Activated CD4-positive, alpha-beta T cell treated with anti-CD3 and anti-CD28 coated beads for 1 hour (primary cell): ENCODE results near the gene IRF2BPL.

Experiments
- DNase-seq: peaks from one replicate; pipeline ENCODE4 v3.0.0-alpha.2; 2020

Gene IRF2BPL

DNA sequence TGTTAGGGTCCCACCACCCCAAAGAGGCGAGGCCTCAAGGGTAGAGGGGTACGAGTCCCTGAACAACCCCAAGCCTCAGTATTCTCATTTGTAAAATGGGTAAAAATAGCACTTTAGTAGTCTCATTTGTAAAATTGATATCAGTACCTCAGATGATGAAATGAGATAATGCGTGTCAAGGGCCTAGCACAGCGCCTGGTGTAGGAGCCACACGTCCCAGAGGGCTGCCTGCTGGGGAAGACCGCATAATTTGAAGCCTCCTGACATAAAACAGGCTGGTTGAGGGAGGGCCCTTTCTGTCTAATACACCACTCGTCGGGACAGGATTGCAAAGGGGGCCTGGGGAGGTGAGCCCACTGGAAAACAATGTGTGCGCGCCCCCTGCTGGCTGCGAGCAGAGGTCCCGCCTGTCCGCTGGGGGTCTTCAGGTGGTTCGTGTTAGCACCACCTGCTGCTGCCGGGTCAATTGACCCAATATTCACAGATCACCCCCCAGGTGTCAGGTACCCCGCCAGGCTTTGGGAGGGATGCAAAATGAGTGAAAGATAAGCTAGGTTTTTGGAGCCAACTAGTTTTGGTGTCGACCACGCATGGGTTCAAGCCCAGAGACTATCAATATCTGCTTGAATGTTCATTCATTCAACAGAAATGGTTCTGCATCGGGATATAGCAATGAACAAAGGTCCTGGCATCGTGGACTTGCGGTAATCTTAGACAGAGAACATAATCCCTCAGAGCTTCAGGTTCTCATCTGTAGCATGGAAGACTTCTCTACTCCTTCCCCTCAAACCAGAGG, 24.7 kb upstream of the IRF2BPL start:
- DNase-seq, result peak; percentile 73

DNA sequence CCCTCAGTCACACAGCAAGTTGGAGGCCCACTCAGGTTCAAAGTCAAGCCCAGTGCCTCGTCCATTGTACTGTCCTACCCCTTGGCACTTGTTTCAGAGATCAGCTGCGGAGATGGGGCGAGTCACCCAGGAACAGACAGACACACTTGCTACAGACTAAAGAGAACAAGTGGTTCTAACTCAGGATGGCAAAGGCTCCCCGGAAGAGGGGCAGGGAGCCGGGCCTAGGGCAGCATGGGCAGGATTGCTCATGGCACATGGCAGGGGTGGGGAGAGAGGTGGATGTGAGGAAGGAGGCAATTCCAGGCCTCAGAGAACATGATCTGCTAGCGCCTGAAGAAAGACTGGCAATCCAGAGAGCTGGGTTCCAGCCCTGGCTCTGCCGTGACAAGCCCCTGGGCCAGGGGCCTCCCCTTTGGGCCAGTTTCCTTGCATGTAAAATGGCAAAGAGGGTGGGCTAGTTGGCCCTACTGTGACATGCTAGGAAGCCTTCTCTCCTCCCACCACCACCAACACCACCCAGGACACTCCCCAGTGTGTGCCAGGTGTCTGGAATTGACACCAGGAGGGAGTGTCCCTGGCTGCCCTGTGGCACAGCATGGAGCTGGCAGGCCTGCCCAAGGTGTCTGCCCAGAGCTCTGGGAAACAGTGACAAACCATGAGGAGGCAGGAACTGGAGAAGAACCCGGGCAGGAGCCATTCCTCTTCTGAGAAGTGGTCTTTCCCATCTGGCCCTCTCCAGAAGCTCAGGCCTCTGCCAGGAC, 24.0 kb upstream of the IRF2BPL start:
- no peak for DNase-seq

DNA sequence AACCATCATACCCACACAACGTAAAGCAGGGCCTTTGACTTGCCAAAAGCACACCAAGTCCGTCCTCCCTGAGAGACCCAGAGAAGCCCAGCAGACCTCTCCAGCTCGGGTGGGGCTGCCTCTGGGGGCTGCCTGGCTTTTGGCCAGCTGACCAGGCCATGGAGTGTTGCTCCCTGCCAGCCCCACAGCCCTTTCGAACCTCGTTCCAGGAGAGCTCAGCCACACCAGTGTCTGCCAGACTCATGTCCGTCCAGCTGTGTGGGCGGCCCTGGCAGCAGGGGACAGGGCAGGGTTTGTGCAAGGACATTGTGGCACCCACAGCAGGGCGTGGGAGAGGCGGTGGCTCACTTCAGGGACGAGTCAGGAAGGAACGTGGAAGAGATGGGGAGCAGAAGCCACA, 22.6 kb upstream of the IRF2BPL start:
- no peak for DNase-seq

DNA sequence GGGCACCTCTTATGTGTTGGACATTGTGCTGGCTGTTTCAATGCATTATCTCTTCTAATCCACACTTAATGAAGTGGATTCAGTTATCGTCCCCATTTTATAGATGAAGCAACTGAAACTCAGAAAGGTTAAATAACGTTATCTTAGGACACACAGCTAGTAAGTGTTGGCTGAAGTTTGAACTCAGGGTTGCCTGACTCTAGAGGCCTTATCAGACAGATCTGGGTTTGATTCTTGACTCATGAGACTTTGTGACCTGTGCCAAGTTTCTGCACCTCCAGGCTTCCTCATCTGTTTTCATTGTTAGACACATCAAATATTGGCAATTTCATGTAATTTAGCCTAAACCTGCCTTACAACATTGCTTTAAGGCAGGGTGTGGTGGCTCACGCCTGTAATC, 18.2 kb upstream of the IRF2BPL start:
- no peak for DNase-seq

DNA sequence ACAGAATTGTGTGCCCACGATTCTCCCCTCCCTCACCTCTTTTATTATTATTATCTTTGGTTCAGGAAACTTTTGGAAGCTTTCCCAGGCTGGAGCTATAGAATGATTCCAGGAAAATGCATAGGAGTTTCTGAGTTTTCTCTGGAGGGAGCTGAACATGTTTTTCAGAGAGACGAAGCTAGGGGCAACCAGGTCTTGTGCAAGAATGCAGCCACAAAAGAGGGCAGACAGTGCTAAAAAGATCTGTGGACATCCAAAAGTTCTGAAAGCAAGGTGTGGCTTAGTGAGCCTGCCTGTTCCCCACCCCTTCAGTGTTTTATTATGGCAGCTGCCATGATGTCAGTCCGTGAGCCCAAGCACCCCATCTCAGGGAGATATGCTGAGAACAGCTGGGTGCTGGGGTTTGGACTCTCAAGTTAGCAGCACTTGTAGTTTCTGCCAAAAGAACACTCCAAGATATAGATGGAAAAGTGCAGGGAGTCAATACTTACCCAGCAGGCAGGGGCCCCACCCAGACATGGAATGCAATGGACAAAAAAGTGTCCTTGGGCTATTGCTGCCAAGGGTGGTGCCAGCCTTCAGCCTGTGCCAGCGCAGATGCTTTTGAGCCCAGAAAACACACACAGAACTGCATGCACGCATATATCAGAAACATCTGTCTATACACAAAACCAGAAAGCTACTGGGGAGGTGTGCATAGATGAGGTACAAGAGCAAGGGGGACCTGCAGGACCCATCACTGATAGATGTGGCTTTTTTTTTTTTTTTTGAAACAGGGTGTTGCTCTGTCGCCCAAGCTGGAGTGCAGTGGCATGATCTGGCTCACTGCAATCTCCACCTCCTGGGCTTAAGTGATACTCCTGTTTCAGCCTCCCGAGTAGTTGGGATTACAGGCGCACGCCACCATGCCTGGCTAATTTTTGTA, 17.0 kb upstream of the IRF2BPL start:
- no peak for DNase-seq

DNA sequence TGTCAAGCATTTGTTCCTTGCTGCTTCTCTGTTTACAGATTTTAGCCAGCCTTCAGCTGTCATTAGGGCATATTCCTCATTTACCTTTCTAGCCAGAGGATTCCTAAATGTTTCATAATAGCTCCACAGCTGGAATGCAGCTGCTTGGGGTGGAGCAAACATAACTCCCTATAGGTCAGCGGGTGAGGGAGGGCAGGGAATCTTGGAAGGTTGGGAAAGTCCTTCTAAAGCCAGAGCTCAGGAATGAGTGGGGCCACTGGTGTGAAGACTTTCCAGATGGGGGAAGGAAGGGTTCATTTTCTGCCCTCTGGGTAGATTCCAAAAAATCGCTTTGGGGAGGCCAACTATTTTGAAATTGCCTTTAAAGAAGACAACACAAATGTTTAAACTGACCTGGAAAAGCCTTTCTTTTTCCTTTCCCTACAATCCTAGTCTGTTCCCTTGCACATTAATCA, 16.3 kb upstream of the IRF2BPL start:
- no peak for DNase-seq

DNA sequence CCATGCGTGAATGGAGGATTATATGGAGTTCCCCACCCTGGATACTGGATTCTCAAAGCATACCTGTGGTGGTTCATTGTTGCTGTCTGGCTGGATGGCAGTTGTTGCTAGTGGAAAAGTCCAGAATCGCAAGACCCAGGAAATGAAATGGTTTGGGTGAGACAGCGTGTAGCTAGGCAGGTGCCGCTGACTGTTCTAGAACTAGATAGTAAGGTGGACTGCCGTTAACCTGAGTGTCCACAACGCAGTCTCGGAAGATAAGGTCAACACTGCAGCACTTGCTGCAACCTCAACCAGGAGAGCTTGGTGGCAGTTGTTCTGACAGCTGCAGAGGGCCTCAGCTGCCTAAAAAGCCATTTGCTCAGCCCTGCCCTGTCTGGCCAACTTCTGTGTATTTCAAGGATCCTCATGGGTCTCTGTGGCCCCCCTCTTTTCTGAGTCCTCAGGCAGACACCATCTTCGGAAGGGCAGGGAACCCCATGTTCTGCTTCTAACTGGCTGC, 15.5 kb upstream of the IRF2BPL start:
- DNase-seq, result no peak

DNA sequence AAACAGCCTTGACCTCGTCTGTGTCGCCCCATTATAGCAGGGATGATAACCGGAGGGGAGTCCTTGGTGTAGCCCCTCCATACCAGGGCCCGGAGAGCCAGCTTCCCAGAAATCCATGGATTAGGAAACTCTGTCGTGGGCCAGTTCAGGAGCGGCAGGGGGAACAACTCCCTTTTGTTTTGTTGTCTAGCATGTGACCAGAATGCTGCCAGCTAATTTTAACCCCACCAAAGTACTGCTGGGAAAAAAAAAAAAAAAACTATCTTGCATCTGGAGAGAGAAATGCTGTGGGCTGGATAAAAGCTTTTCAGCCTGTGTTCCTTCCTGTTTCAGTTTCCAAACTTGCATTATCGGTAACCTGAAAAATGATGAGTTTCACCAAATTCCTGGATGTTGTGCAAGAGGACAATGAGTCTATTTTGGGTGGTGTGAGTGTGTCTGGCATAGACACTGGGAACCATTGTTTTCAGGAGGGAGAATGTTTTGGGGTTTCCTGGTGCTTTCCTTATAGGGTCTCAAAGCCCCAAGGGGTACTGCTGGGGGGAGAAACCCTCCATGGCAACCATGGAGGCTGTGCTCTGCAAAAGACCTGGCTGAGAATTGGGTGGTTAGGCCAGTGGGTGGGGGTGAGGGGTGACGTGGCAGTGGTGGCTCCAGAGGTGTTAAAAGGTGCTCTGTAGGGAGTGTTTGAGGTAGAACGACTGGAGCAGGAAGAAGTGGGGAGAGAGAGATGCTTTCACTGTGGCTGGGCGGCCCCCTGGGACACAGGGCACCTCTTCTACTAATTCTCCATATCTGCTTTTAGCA, 14.9 kb upstream of the IRF2BPL start:
- DNase-seq, result no peak

DNA sequence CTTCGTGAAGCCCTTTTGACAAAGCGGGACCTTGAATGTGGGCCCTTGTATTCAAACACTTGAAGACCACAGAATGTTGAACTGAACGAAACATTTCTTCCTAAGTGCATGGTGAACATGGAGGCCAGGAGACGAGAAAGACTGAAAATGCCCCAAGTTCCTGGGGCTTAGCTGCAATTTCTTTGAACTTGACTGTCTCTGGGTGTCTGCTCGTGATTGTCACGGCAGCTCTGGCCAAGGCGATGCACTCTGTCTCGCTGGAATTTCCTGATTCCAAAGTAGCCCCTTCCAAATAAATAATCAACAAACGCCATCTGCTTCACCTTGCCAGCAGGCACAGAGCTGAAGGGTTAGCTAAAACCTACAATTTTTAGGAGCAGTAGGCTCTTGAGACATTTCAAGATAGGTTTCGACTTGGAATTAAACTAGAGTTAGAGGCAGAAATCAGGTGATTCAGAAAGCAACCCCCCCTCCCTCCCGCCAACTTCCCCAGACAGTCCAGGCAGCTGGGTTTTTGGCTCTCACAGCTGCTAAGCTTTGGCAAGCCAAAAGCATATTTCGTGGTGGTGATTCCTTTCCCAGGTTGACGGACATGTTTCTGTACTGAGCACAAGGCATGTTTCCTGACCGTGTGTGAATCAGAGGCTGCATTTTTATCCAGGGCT, 13.5 kb upstream of the IRF2BPL start:
- no peak for DNase-seq

DNA sequence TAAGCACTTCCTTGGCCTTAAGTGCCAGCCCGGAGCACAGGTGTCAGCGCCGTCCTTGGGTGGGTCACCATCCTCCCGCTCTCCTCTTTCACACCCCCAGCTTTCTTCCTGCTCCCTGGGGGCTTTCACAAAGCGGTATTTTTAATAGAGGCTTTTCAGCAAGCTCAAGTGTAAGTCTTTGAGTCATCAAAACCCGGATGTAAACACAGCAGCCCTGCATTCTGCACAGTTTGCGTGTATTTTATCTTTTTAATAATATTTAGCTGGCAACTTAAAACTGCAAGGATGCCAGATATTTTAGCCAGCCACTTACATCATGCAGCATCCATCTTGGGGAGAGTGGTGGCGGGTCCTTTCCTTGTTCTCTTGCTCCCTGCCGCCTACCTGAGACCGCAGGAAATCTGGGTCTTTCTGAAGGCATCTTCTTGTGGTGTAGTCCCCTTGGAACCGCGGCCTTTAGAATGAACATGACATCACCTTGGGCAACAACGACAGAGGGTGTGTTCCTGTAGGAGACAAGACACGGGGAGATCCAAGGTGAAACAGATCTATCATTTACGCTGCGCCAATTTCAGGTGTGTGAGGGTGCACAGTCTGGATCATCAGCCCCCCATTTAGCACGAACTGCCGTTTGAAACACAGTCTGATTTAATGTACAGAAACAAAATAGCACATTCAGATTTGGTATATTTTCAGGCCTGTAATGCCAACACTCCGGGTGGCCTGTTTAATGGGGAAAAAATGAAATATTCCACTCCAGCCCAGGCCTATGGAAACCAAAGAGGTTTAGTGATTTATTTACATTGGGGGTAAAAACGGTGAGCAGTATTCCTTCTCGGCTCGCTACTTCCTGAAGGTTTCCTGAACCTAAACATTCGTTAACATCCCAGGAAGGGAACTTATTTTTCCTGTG, 12.5 kb upstream of the IRF2BPL start:
- no peak for DNase-seq

DNA sequence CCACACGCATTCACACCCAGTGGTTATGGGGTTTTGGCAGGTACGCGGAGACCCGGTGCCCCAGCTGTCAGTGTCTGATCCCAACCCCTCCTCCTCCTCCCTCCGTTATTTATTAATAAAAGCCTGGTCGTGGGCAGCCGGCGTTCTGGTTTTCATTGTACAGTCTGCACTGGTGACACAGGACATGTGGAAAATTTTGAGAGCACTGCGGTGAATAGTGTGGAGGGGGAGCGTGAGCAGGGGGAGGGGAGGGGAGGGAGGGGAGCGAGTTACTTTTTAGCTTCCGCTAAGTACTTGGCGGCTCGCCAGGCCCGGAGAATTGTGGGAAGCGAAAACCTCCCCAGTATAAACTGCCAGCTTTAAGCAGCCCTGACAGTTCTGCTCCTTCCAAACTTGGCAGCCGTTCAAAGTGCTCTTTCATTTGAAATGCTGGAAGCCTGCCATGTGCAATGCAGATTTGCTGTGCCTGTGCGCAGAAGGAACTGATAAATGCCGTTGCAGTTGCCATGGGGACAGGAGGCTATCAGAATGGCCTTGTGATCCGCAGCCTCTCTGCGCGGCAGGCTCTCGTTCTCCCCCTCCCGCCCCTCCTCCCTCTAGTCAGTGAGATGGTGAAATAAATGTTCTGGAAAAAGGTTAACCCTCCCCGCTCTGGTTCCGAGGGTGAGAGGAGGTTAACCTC, 11.7 kb upstream of the IRF2BPL start:
- peak; percentile 97 for DNase-seq

DNA sequence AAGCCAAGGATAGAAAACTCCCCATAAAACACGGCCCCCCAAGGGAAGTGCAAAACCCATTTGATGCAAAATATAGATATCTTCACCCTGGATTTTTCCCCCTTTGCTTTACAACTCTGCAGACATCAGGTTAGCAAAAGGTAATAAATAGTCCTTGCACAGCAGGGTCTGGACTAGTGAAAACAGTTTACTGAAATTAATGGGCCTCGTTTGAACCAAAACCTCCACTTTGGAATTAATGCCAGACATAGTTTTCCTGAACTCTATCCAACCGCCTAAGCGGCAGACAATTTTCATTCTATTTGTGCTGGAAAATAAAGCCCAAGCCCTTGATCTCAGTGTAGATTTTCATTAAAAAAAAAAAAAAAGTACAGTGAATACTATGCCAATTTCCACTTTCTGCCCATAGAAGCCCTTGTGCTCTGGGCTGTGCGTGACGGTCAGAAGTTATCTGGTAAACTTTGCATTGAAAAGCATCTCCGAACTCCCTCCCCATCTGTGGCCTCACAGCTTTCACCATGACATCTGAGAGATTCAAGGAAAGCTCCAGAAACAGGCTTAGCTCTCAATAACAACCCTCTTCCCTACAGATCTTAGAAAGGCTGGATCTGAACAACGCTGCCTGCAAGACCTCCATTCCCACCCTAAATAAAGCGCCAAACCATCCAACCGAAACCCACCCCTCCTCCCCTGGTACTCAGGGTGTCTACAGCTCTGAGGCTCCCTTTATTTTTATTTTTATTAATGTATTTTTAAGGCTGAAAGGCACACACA, 11.0 kb upstream of the IRF2BPL start:
- no peak for DNase-seq

DNA sequence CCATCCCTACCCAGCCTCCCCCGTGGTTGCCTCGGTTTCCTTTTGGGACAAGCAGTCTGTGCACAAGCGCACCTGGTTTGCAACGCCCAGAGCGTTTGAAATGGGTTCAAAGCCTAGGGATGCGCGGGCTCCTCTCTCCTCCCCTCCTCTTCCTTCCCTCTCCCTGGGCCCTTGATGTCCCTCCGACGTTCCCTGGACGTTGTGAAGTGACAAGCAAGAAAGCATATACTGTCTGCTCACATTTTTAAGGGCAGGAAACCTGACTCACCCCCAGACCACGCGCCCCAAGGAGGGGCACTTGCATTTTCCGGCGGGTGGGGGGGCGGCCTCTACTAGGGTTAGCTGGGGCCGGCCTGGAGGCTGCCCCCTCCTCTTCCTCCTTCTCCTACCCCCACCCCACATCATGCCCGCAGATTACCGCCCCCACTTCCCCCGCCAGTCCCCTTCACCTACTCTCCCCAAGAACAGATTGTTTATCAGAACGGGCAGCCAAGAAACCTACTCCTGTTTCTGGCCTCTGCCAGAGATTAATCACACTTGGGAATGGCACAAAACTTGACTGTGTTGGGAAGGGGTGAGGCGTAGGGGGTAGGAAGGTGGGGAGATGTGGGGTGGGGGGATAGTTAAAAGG, 9.5 kb upstream of the IRF2BPL start:
- peak; percentile 45 for DNase-seq

DNA sequence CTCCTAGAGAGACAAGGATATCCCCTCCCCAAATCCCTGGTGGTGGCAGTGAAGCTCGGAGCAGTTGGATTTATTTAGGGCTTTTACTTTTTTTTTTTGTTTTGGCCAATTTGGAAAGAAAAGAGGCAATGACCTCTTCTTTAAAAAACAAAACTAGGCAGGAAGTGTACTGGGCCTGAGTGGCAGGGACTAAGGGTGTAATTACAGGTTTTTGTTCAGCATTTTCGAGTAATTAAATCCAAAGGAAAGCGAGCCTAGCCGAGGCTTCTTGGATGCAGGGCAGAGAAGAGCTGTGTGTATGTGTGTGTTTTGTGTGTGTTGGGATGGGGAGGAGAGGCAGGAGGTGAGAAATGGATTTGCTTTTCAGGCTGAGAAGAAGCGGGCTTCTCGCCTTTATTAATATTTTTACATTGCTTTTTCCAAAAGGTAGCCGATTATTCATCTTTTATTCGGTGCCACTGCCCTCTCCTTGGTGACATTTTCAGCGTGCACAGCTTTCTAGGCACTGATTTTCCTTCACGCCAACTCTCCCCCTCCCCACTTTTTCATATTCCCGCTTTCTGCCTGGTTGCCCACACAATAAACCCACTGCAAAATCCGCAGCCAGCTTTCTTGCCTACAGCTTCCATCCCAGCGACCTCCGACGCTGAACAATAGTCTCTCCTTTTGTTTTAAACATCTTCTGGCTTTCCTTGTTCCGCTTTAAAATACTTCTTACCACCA, 8.9 kb upstream of the IRF2BPL start:
- no peak for DNase-seq

DNA sequence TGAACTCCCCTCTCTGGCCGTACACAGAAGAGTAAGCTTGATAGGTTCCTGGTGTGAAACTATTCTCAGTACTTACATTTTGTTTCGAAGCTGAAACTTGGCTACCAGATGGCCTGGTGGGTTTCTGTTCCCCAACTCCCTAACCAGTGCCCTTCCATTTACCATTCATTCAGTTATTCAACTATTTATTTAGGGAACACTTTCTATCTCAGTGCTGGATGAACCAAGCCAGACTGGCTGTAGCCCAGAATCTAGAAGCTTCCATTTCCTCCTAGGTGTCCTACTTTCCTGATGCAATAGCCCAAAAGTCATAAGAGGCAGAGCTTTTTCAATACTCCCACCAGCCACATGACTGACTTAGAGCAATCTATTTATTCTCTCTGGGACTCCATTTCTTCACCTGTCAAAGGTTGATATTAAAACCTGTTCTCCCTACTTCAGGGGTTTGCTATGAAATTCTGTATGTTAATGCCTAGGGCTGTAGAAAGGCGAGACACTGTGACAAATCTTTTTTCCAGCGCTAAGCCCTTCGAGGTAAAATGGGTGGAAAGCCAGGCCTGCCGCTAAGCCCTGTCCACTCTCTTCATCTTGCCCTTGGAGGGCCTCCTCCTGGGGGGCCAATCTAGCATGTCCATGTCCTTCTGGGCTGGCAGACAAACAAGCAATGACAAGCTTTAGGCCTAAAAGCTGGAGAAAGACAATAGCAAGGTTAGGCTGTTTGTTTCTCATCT, 8.1 kb upstream of the IRF2BPL start:
- no peak for DNase-seq

DNA sequence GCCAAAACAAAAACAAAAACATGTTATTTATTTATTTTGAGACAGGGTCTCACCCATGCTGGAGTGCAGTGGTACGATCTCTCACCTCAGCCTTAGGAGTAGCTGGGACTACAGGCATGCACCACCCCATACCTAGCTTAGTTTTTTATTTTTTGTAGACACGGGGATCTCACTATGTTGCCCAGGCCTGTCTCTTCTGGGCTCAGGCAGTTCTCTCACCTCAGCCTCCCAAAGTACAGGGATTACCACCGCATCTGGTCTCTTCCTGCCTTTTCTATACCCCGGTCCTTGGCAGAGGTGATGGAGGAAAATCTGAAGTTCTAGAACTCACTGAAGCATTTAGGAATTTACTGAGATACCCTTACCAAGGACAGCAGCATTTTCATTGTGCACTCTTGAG, 6.8 kb upstream of the IRF2BPL start:
- no peak for DNase-seq
